Hematopoietic multipotent progenitor cell treated with erythropoietin and hydrocortisone succinate and interleukin-3 and kit ligand, for 6 days (in vitro differentiated cells): Measurements from ENCODE around the gene SLC22A7.
"Not testable (repeated sequence)": the region's sequence is repeated elsewhere in the genome, so short reads cannot be mapped to it uniquely, and the experiment has no call there.

Source experiments
- DNase-seq: peaks from one replicate; pipeline ENCODE4 v3.0.0-alpha.2; 2015

The SLC22A7 gene

DNA sequence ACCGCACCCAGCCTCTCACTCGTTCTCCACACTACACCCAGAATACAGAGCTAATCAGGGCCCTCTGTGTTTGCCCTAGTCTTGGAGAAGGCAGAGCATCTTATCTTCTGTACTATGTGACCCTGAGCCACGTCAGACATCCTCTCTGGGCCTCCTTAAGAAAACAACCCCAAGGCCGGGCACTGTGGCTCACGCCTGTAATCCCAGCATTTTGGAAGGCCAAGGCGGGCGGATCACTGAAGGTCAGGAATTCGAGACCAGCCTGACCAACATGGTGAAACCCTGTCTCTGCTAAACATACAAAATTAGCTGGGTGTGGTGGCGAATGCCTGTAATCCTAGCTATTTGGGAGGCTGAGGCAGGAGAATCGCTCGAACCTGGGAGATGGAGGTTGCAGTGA lies 4.9 kb downstream of the SLC22A7 start:
- DNase-seq: not testable (repeated sequence)

DNA sequence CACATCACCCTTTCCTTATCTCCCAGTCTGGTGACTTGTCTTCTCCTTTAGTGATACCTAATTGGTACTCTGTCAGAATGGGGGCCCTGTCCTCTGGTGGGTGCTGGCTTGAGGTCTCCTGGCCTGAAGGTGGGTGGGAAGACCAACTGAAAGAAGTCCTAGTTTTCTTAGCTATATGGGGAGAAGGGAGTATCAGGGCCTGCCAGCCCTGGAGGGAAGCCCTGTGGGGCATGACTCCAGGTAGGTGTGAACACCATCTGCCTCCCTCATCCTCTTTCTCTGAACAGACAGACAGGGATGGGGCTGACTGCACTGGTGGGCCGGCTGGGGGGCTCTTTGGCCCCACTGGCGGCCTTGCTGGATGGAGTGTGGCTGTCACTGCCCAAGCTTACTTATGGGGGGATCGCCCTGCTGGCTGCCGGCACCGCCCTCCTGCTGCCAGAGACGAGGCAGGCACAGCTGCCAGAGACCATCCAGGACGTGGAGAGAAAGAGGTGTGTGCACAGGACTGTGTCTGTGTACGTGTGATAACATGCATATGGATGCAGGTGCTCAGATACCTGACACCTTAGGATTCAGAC lies 5.8 kb downstream of the SLC22A7 start:
- DNase-seq: no peak

DNA sequence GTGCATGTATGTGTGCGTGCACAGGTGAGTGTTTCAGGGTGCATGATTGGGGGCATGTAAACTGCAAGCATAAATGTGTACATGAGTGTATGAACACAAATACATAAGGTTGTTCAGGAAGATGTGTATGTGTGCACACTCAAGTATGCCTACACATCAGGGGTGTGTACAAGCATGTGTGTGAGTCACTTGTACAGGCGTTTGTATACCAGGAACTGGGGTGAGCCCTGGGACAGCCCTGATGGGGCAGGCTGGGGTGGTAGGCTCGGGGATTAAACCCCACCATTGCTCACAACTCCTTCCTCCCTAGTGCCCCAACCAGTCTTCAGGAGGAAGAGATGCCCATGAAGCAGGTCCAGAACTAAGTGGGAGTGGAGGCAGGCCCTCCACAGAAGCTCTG lies 6.3 kb downstream of the SLC22A7 start:
- DNase-seq: no peak

DNA sequence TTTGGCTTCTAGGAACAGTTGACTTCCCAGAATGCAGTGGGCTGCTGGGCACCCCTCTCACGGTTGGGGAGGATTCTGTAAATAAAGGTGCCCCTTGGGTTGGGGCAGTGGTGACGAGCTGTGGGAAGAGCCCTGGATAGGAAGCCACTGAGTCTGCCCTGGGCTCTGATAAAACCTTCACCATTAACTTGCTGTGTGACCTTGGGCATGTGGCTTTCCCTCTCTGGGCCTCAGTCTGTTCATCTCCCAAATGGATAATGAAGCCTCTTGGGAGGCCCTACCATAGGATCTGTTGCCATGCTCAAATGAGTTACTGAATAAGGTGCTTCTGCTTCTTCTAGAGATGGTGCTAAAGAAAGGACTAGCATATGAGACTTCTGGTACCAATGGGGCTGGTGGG lies 6.8 kb downstream of the SLC22A7 start:
- no peak for DNase-seq

DNA sequence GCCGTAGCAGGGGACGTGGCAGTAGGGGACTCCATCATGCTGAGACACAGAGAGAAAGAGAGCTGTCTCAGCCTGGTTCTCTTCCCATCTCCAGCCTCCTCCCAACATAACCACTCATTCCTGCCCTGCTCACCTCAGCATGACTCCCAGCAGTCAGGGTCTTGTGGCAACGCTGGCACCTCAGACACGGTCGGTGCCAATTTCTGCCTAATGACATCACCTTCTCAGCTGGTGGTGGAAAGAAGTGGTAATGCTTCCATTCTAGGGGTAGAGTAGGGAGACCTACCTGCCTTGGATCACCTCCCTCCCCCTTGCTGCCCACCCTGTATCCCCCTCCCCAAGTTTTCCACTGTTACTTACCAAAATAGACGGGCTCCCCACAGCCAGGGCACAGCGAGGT lies 8.0 kb downstream of the SLC22A7 start:
- DNase-seq: no peak

DNA sequence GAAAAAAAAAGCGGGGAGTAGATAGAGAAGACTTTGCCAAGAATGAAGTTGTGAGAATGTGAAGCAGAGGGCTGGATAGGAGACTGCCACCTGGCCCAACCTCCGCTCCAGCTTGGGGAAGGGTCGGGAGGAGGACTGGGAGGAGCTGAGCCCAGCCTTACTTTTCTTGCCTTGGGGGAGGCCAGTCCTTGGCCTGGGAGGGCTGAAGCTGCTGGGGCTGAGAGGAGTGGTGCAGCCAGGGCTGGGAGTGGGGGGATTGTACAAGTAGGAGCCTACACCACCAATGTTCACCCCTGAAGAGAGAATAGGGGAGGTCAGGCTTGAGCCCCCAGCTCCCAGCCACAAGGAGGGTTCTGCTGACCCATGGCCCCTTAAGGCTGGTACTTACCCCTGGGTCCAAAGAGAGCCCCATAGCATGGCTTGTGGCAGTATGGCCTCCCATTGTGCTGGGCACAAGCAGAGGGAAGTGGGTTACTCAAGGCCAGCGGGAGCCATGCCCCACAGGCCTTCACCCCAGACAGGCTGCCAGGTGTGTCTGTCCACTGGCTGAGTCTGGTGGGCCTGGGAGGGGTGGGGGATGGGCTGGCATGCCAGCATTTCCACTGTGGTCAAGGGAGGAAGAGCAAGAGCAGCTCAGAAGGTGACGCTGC lies 9.5 kb downstream of the SLC22A7 start:
- DNase-seq: no peak

DNA sequence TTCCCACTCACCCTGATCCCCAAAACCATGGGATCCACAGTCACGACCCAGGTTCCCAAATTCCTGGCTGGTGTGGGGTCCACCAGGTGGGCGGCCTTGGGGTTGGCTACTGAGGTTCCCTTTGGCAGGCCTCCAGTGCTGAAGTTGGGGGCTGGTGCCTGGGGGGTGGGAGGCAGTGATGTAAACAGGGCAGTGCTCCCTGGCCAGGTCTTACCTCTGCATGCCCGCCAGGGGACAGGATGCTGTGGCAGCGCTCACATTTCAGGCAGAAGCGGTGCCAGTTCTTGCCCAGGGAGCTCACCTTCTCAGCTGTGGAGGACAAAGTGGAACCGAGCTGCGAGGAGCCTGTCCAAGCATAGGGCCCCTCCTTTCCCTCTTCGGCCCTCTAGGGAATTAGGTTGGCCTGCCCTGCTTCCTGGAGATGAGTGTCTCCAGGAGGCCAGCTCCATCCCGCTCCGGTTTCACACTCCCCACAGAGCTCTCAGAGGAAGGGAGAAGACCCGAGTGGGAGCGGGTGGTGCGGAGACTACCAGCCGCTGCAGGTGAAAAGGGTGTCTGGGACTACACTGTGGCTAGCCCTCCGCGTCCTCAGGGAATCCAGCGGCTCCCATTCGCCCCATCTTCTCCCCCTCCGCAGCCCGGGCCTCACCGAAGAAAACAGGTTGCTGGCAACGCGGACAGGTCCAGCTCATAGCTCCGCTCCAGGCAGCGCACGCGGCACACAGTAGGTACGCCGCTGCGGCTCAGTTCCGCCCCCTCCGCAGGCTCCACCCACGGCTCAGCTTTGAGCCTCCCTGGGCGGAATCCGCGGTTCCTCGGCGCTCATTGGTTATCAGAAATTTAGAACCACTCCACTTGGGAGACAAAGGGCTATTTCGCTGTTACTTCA lies 10.3 kb downstream of the SLC22A7 start, which contains the start of gene CRIP3:
TSS of gene CRIP3 (minus strand) at position 726 of the 889 bp plus-strand sequence. CDS start at position 692, 34 bp downstream.
- peak; percentile 58 for DNase-seq

DNA sequence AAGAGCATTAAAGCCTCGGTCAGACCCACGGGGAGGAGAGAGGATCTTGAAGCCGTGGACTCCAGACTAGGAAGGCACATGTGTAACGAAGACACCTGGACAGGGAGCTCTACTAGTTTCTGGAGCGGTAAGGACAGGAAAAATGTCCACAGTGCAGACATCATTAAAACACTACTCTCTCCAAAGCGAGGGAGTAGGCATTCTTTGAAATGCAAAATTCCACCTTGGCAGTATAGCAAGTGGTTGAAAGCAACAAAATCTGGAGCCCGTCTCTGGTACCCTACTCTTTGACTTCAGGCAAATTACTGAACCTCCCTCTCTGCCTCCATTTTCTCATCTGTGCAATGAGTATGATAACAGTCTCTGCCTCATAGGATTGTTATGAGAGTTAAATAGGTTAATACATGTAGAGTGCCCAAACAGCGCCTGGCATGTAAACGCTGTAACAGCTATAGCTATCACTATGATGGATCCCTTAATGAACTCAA lies 11.0 kb downstream of the SLC22A7 start:
- no peak for DNase-seq

DNA sequence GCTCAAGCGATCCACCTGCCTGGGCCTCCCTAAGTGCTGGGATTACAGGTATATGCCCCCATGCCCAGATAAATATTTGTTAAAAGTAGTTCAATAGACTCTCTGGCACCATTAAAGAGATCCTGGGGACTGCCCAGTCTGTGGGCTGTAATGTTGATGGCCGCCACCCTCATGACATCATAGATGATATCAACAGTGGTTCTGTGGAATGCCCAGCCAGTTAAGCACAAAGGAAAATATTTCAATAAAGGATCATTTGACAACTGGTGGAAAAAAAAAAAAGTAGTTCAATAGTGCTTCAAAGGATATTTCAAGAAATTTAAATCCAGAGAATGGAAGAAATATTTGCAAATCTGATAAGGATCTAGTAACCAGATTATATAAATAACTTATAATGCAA lies 12.1 kb downstream of the SLC22A7 start:
- no peak for DNase-seq

DNA sequence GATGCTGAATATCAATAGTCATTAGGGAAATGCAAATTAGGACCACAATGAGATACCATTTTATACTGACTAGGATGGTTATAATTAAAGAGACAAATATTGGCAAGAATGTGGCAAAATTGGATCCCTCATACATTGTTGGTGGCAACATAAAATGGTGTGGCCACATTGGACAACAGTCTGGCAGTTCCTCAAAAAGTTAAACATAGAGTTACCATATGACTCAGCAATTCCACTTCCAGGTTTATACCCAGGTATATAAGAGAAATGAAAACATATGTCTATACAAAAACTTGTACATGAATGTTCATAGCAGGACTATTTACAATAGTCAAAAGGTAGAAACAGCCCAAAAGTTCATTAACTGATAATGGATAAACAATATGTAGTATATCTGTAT lies 12.6 kb downstream of the SLC22A7 start:
- peak; percentile 57 for DNase-seq

DNA sequence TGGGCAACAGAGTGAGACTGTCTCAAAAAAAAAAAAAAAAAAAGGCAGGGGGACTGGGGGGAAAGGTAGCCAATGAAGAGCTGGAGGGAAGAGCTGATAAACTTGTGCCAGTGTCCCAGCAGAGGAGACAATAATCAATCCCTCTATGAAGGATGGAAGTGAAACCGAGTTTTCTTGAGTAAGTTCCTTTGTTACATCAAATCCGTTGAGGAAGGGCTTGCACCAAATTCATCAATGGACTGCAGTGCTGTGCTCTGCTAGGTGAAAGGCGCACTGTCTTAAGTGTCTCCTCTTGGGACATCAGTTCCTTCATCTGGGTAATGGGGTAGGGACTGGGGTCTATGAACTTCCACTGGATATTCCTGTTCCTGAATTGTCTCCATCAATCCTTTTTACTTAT lies 13.6 kb downstream of the SLC22A7 start:
- DNase-seq: no peak

DNA sequence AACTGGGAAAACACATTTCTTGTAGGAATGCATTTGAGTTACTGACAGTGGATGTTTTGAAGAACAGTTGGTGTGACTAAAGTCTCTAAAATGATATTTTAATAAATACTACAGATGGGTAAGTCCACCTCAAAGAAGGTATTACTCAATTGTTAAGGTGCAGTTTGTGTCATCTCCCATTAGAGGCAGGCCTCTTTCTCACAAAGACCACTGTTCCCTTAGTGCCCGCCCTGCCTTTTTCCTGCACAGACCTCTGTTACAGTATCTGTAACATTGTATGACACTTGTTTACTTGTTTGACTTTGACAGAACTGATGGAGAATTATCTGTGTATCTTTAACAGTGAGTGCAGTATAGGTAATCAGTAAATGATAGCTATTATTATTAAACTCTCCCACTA lies 15.8 kb downstream of the SLC22A7 start:
- DNase-seq: no peak

DNA sequence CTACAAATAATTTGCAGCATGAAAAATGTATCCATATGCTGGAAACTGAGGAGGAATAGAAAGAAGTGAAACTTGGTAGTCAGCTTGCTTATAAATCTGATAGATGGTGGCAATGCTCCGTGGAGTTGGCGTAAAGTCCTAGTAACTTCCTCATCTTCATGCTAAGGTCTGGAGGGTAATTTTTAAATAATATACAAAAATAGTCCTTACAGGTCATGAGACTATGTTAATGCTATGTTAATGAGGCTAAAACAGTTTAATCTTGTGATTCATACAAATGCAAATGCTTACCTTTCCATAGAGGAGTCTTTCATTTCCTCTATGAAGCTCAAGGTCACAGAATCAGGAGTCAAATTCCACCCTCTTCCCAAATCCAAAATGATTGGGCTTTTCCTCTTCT lies 20.0 kb downstream of the SLC22A7 start:
- no peak for DNase-seq

DNA sequence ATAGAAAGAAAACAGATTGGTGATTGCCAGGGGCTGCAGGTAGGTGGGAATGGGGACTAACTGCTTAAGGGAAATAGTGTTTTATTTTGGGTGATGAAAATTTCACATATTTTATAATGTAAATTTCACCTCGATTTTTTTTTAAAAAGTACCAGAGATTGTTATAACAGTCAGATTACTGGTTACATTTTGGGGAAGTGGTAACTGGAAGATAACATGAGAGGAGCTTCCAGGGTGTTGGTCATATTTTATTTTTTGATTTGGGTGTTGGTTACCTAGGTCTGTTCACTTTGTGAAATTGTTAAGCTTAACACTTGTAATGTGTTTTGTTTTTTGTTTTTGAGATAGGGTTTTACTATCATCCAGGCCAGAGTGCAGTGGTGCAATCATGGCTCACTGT lies 27.8 kb downstream of the SLC22A7 start:
- DNase-seq: no peak

DNA sequence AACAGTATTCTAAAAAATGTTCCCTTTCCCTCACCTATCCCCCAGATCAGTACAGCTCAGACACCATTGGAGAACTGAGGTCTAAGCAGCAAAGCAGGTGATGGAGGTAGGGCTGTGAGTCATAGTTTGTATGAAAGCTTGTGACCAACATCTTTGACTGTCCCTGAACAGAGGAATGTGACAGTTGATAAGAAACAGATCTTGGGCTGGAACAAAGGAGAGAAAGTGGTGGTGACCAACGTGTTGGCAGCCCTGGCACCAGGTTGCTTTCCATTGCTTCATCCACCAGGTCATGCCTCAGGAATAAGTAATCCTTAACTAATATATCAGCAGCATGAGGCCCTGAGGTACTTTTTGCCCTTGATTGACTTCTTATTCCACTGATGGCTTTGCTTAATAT lies 30.5 kb downstream of the SLC22A7 start:
- DNase-seq: no peak

DNA sequence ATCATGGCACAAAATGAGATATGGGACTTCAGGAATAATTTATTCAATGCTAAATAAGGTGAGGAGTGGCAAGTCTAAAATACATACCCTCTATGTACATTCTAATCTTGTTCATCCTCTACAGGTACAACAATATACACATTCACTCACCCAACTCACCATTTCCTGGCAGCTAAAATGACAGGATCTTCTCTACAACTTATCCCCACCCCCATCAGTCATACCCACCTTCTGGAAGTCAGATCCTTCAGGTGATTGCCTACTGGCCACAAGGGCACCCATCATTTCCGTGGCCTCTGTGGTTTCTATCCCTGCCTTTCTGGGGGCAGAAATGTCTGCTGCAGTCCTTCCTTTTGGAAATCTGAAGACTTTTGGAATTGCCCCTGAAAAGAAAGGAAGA lies 33.4 kb downstream of the SLC22A7 start:
- no peak for DNase-seq

DNA sequence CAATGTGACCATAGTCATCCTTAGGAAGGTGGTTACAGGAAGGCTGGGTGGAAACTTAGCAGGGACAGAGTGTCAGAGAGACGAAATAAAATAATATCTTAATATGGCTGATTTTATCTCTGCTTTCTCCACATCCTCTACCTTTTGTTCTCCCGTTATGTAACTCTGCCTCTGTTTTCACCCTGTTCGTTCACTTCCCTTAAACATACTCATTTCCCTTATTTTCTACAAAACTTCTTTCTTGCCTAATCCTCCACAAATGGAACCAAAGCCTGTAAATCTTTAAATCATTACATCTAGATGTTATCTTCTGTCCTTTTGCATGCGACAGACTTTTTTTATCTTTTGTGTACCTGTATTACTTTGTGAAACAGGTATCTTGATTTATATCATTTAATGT lies 33.8 kb downstream of the SLC22A7 start:
- no peak for DNase-seq

DNA sequence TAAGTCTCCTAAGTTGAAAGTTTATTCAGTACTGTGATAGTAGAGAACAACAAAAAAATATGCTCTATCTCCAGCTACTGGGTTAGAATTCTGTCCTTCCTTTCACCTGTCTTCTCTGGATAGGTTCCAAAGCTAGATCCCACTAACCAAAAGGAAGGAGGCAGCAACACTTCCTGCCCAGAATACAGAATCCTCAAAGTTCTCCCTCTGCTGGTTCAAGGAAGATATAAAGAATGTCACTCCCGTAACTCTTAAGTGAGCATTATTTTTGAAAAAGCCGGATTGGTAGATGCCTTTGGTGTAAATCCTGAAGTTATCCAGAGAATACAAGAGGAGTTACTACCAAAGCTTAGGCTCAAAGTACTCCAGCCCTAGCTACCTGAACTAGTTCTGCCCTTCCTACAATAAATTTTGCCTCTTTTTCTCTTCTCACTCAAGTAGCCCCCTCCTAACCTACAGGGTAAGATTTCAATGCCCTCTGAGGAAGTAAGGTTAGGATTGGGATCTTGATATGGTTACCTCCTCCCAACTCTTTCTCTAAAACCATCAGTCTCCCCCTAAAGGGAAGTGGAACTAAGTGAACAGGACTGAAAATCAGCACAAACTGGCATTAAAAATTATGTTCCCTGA lies 36.5 kb downstream of the SLC22A7 start:
- peak; percentile 72 for DNase-seq

DNA sequence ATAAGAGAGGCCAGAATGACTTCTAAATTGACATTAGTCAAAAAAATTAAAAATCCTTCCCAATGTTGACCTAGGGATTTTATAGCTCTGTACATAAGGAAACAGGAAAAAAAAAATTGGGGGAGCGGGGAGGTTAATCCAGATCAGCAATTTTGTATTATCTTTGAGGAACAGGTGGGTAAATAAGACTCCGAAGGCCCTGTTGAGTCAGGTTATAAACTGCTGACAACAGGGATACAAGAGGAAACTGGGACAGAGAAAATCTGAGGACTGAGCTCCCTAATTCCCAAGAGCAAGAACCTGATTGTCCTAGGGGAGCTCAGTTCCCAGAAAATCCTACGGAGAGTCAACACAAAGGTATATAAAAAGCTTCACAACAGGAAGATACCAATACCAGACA lies 37.4 kb downstream of the SLC22A7 start:
- DNase-seq: no peak

DNA sequence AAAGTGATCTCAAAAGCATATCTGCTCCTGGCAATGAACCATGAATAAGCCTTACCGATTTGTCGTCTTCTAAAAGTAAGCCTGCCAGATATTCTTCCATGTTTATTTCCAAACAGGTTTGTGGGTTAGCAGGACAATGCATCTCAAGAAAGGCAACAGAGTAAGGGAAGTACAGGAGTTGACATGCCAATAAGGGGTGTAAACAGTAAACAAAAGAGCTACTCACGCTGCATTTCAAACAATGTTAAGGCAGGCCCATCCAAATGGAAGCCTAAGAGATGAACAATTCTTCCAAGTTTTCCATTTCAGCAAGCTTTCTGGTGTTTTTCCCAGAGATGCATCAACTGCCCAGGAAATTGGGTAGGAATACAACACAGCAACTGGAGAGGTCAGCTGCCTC lies 38.3 kb downstream of the SLC22A7 start:
- DNase-seq: no peak

DNA sequence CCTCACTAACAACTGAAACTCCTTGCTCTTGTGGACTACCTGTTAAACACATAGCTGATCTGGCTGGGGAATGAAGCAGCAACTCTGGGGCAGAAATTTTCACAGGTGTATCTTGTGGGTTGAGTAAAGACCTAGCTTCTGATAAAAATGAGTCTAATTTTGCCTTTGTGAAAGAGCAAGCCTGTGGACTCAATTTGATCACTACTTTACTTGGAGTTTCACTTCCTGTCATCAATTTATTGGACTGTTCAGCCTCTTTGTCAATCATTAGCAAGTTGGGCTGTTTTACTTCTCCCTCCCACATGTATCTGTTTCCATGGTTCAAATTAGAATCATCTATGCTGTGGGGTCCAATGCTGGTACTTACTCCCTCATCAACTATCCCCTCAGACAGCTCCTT lies 40.2 kb downstream of the SLC22A7 start:
- DNase-seq: no peak

DNA sequence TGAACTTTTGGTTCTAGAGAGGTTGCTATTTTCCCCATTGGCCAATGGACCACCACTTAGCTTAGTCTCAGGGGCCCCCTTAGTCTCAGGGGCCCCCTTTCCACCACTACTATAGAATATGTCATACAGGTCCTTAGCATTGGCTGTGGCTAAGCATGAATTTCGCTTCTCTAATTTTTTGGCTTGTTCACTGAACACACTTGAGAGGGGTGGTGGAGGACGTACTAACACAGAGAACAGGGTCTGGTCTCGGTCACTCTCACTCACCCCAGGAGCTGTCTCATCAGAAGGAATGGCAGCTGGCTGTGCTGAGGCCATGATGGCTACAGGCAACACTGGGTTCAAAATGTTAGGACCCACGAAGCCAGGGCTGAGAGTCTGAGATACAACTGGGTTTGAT lies 41.1 kb downstream of the SLC22A7 start:
- DNase-seq: no peak

DNA sequence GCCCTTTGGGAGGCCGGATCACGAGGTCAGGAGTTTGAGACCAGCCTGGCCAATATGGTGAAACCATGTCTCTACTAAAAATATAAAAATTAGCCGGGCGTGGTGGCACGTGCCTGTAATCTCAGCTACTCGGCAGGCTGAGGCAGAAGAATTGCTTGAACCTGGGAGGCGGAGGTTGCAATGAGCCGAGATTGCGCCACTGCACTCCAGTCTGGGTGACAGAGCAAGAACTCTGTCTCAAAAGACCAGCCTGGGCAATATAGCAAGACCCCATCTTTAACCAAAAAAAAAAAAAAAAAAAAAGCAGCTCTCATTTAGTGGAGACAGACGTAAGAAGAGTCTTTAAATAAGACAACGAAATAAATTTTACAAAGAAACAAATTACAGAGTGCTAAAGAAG lies 48.2 kb downstream of the SLC22A7 start:
- DNase-seq: not testable (repeated sequence)
